ENCODE measurements around the gene SUGP1.

Gene SUGP1

DNA sequence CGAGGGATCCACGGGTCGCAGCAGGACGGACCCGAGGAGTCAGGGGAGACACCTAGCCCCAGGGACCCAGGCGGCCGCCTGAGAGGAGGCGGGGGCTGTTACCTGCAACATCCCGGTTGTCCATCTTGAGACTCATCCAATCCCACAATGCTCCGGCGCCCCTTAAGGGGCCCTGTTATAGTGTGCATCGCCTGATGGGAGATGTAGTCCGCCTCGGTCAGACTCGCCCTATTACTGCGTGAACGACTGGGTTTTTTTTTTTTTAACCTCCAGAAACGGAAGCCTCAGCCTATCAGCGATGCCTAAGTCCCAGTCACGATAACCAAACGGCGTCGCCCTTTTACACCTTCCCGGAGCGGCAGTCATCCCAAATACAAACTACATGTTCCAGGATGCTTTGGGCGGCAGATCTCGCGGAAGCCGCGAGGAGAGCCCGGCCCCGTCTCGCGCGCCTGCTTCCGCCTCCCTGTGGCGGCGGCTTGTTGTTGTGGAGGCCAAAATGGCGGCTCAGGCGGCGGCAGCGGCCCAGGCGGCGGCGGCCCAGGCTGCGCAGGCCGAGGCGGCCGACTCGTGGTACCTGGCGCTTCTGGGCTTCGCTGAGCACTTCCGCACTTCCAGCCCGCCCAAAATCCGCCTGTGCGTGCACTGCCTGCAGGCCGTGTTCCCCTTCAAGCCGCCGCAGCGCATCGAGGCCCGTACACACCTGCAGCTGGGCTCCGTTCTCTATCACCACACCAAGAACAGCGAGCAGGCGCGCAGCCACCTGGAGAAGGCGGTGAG is at the start of gene SUGP1, which contains the start of gene MAU2:
SUGP1 (minus strand) TSS at position 149 of the 780 bp plus-strand sequence; CDS start at position 136, 13 bp downstream.
MAU2 (plus strand) TSS at position 469 of the 780 bp plus-strand sequence; CDS start at position 500, 31 bp downstream.
- DNase-seq (ENCODE audit: low spot score) = peak; percentile 97
- TF ChIP-seq, protein P1, sequence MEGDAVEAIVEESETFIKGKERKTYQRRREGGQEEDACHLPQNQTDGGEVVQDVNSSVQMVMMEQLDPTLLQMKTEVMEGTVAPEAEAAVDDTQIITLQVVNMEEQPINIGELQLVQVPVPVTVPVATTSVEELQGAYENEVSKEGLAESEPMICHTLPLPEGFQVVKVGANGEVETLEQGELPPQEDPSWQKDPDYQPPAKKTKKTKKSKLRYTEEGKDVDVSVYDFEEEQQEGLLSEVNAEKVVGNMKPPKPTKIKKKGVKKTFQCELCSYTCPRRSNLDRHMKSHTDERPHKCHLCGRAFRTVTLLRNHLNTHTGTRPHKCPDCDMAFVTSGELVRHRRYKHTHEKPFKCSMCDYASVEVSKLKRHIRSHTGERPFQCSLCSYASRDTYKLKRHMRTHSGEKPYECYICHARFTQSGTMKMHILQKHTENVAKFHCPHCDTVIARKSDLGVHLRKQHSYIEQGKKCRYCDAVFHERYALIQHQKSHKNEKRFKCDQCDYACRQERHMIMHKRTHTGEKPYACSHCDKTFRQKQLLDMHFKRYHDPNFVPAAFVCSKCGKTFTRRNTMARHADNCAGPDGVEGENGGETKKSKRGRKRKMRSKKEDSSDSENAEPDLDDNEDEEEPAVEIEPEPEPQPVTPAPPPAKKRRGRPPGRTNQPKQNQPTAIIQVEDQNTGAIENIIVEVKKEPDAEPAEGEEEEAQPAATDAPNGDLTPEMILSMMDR (IDR thresholded peaks at IDR 0.05; ENCODE audit: extremely low read depth, missing control alignments) = no peak

- no peak for DNase-seq (ENCODE audit: low spot score)
- TF ChIP-seq, protein P1 (IDR thresholded peaks at IDR 0.05; ENCODE audit: extremely low read depth, missing control alignments) = no peak
These were observed 47.8 kb upstream of the SUGP1 start for GRCh38 chr19:19368087-19368486.

DNA sequence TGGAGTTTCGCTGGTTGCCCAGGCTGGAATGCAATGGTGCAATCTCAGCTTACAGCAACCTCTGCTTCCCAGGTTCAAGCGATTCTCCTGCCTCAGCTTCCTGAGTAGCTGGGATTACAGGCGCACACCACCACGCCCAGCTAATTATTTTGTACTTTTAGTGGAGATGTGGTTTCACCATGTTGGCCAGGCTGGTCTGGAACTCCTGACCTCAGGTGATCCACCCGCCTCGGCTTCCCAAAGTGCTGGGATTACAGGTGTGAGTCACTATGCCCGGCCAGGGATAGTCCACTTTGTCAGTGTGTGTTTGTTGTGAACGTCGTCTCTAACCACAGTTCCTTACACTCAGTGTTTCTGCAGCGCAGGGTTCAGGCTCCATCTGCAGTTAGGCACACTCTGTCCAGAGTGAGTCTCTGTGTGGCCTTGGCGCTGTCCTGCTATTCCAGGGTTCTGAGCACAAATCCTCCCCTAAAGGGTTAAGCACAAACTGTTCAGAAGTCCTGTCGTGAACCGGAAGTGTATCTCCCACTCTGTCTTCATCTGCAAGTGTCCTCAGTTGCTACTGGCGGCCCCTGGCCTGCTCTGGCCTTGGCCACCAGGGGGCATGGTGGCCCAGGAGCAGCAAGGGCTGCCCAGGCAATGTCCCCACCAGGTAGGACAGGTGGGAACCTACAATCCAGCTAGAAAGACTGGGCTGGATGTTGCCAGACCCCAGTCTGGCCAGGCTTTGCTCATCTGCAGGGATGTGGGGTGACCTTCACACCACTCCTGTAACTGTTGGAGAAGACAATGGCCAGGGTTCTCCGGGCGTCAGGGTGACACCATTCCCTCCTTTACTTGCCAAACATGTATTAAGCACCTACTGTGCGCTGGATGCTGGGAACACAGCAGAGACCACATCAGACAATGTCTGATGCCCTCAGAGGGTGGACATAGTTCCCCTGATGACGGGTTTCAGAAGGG is 46.4 kb upstream of the SUGP1 start:
- DNase-seq (ENCODE audit: low spot score) = peak; percentile 75
- TF ChIP-seq, protein P1 (IDR thresholded peaks at IDR 0.05; ENCODE audit: extremely low read depth, missing control alignments) = peak; percentile 99

- DNase-seq (ENCODE audit: low spot score) = no peak
- TF ChIP-seq, protein P1 (IDR thresholded peaks at IDR 0.05; ENCODE audit: extremely low read depth, missing control alignments) = no peak
These were observed 41.8 kb upstream of the SUGP1 start for GRCh38 chr19:19362075-19362474.

DNA sequence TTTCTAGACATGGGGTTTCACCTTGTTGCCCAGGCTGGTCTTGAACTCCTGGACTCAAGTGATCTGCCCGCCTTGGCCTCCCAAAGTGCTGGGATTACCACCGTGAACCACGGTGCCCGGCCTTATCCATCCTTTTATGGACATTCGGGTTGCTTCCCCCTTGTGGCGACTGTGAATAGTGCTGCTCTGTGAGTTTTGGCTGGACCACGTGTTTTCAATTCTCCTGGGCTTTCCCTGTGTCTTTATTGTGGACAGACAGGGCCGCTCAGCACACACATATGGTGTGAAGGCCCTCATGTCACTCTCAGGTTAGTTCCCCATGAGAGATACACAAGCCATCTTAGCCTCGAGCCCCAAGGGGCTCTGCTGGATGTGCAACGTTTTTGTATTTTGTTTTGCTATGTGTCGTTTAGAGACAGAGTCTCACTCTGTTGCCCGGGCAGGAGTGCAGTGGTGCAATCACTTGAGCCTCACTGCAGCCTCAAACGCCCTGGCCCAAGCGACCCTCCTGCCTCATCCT is 40.8 kb upstream of the SUGP1 start:
- DNase-seq (ENCODE audit: low spot score) = peak; percentile 81
- TF ChIP-seq, protein P1 (IDR thresholded peaks at IDR 0.05; ENCODE audit: extremely low read depth, missing control alignments) = peak; percentile 60

DNA sequence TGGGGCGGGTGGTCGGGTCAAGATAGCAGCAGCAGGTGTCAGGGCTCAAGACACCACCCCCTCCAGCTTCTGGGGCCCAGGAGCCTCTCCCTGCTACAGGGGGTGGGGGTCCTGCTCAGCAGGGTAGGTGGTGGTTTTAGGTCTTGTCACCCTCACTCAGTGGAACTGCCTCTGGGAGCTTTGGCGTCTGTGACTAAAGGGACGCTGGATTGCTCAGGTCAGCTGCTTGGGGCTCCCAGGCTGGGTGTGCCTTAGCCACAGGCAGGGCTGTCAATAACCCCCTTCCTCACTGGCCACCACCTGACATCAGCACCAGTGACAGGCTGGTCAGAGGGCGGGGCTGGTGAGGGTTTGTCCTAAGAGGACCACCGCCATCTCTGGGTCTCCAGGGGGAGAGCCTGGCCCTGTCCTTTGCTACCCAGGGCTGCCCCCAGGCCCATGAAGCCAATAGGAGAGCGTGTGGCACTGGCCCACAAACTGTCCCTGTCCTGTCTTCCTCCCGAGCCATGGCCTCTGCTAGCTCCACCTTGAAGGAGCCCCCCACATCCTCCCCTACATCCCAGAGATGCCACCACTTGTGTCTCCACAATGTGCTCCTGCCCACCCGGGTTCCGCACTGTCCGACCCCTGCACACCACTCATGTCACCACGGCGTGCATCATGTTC is 36.7 kb upstream of the SUGP1 start:
- TF ChIP-seq, protein P1 (IDR thresholded peaks at IDR 0.05; ENCODE audit: extremely low read depth, missing control alignments) = no peak
- no peak for DNase-seq (ENCODE audit: low spot score)
